Urinary bladder (tissue), 4 donors: ENCODE measurements around the gene ALG9. TPM values are rescaled to one million over a fixed set of nuclear protein-coding genes. Genes with fewer than 3 reads are reported as not detected.

Source experiments
- DNase-seq: peaks from one replicate; pipeline ENCODE4 v3.0.0-alpha.2; 2015; ENCODE audit errors: extremely low spot score
- H3K27ac ChIP-seq: one replicate; pipeline ENCODE4 v1.5.1; 2013; ENCODE audit warnings: low read depth, mild to moderate bottlenecking, moderate library complexity
- H3K36me3 ChIP-seq: one replicate; pipeline ENCODE4 v1.6.1; 2013; ENCODE audit warnings: mild to moderate bottlenecking, moderate library complexity; ENCODE audit not compliant: insufficient read depth
- H3K4me1 ChIP-seq: one replicate; pipeline ENCODE4 v1.6.1; 2013; ENCODE audit warnings: mild to moderate bottlenecking, moderate library complexity; ENCODE audit not compliant: insufficient read depth
- H3K4me3 ChIP-seq: one replicate; pipeline ENCODE4 v1.5.1; 2013; ENCODE audit warnings: low read depth, low read length
- whole genome bisulfite sequencing: extraction: QIAGEN DNeasy Blood & Tissue Kit; methylation state at CpG from one replicate; pipeline ENCODE4 v1.1.7; 2013; 5-methylcytosine and 5-hydroxymethylcytosine counted together
- polyA plus RNA-seq: library from polyadenylated mRNA; stranded (reverse); fragments of 200-250 nt; gene quantifications from one replicate; pipeline ENCODE4 v1.2.3, GENCODE V29; 2013
- total RNA-seq: library from RNA; depleted of rRNA; stranded (reverse); fragments of >200 nt; gene quantifications from one replicate; pipeline ENCODE4 v1.2.3, GENCODE V29; 2014
- donor health status: healthy with polysubstance abuse.
- donor health status: healthy.

The ALG9 gene
- total and polyA plus RNA-seq, 2 donors, result 21.3 to 57.7 TPM

DNA sequence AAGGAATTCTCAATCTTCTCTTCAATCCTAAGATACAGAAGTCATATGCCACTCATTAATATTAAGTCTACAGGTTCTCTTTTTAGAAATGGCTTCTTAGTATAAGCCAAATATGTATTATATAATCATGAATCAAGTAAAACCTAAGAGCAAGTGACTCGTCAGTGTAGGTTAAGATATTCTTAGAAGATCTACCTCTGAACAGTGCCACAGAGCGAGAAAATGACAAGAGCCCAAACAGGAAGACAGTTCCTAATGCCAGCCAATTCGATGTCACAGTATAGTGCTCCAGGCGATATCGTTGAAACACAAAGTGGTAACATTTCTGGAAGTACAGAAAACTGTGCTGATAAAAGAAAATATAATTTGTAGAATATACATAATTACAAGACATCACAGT, 33.3 kb downstream of the ALG9 start:
- Histone ChIP-seq H3K36me3 (peaks cover 3% of the 10 kb centered on the region), H3K4me1 (no peaks in the 10 kb centered on the region), H3K4me3 (no peak overlapping the region), H3K27ac (no peak overlapping the region)
- WGBS, result 93% methylated on average over 5 of the region's 5 CpGs
- no peak for DNase-seq

DNA sequence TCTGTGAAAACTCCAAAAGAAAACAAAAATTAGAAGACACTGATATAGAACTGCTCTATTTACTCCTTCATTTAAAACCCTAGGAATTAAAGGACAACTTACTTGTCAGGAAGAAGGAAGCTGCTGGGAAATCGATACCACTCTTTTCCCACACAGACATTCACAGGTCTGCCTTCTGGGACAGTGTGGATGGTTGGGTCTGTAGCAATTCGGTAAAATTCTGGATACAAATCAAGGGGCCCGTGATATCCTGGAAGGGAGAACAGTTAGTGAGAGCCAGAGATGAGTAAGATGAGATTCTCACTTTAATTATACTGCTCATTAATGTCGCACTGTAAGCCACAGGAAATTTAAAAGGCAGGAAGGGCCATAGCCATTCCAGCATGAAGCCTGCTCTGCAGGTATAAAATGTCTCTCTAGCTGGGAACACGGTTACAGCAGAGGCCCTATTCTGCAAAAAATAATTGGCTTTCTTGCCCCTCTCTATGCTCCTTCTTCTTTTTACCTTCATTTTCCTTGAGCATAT, 34.0 kb downstream of the ALG9 start:
- Histone ChIP-seq H3K36me3 (peaks cover 3% of the 10 kb centered on the region), H3K4me3 (no peak overlapping the region), H3K27ac (no peak overlapping the region), H3K4me1 (no peaks in the 10 kb centered on the region)
- DNase-seq, result no peak
- WGBS, result 88% methylated on average over 5 of the region's 5 CpGs

DNA sequence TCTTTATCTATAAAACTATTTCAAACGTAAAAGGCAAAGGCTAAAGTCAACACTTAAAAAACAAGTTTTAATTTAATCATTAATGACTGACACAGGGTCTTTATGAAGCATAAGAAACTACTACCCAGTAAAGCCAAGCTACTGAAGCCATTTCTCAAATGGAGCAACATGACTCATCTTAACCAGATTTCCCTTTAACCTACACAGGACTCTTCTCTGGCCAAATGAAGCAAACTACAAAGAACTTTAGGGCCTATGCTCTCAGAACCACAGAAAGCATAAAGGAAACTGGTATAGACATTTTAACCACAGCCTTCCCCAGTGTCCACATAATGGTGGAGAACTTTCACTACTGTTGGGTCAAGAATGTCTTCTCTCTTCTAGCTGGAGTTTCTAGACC, 34.7 kb downstream of the ALG9 start:
- Histone ChIP-seq H3K36me3 (peaks cover 3% of the 10 kb centered on the region), H3K4me1 (no peaks in the 10 kb centered on the region), H3K4me3 (no peak overlapping the region), H3K27ac (no peak overlapping the region)
- no peak for DNase-seq
- 79% methylated on average over 1 of the region's 1 CpG for WGBS

DNA sequence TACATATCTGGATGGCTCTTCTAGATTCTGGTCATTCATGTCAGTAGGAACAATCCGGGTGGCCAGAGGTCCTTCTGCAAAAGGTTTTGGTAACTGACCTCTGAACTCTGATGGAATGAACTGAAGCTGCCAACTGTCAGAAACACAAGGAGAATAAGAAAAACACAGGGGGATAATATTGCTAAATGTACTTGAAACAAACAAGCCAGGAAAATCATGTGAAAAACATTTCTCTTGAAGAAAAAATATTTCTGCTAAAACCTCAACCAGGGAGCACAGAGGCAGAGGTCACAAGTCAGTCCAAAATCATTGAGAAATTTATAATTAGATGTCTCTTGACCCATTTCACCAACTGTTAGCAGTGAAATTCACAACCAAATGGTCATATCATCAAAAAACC, 35.2 kb downstream of the ALG9 start:
- H3K4me3 ChIP-seq, result no peak overlapping the region
- peaks cover 3% of the 10 kb centered on the region for H3K36me3 ChIP-seq
- no peak overlapping the region for H3K27ac ChIP-seq
- 86% methylated on average over 1 of the region's 1 CpG for WGBS
- no peaks in the 10 kb centered on the region for H3K4me1 ChIP-seq
- DNase-seq, result no peak

DNA sequence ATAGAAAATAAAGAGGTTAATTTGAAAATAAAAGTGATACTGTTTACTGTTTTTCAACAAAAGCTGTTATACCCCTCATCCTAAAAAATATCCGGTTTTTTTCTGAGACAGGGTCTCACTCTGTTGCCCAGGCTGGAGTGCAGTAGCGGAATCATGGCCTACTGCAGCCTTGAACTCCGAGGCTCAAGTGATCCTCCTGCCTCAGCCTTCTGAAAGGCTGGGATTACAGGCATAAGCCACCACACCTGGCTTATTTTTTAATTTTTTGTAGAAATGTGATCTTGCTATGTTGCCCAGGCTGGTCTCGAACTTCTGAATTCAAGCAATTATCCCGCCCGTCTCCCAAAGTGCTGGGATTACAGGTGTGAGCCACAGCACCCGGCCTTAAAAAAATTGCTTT, 35.7 kb downstream of the ALG9 start:
- H3K4me3 ChIP-seq, result no peak overlapping the region
- 97% methylated on average over 7 of the region's 7 CpGs for WGBS
- H3K4me1 ChIP-seq, result no peaks in the 10 kb centered on the region
- H3K36me3 ChIP-seq, result peaks cover 3% of the 10 kb centered on the region
- no peak overlapping the region for H3K27ac ChIP-seq
- DNase-seq, result no peak

DNA sequence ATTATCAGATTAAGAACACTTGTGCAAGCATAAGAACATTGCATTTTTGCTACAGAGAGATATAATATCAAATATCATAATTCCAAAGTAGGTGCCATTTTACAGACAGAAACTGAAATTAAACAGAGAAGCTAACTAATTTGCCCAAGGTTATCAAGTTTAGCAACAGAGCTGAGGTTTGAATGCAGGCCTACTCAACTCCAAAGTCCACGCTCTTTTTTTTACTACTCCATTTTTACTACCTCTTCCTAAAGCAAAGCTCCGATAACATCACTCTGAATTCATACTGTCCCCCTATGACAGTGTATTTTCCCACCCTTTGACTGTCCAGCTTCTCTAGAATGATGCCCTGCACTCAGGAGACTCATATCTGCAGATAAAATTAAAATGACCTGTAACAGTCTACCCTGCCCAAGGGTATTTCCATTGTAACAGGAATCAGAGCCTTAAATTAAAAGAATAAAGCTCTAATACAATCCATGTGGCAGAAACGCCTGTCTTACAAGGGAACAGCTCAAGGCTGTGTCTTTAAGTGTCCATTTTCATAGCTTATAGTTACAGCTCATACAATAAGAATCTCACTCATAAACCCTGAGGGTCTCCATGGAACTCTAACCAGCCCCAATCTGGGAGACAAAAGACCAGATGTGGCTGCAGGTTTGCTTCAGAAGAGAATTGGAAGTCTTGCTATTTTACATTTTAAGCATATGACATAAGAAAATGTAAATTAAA, 36.8 kb downstream of the ALG9 start:
- H3K36me3 ChIP-seq, result peaks cover 6% of the 10 kb centered on the region
- H3K4me3 ChIP-seq, result no peak overlapping the region
- WGBS, result 91% methylated on average over 3 of the region's 3 CpGs
- H3K4me1 ChIP-seq, result no peaks in the 10 kb centered on the region
- no peak overlapping the region for H3K27ac ChIP-seq
- DNase-seq, result no peak

DNA sequence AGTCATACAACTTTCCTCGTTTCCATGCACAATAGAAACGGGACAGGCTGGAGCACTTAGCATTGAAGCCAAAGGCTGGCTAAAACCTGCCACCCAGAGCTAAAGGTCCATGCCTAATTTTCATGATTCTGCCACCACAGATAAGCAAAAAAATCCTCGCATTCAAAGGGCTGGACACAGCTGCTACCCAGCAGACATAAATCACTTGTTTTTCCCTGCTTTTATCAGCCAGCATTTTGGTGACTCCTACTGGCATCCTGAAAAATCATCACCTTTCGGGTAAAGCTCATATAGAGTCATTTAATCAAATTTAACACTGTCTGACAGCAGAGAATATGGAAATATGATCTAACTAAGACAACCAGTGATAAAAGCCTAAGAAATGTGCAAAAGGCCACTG, 37.9 kb downstream of the ALG9 start:
- no peaks in the 10 kb centered on the region for H3K4me1 ChIP-seq
- 63% methylated on average over 4 of the region's 4 CpGs for whole genome bisulfite sequencing
- H3K36me3 ChIP-seq, result peaks cover 6% of the 10 kb centered on the region
- DNase-seq, result no peak
- H3K27ac ChIP-seq, result no peak overlapping the region
- no peak overlapping the region for H3K4me3 ChIP-seq

DNA sequence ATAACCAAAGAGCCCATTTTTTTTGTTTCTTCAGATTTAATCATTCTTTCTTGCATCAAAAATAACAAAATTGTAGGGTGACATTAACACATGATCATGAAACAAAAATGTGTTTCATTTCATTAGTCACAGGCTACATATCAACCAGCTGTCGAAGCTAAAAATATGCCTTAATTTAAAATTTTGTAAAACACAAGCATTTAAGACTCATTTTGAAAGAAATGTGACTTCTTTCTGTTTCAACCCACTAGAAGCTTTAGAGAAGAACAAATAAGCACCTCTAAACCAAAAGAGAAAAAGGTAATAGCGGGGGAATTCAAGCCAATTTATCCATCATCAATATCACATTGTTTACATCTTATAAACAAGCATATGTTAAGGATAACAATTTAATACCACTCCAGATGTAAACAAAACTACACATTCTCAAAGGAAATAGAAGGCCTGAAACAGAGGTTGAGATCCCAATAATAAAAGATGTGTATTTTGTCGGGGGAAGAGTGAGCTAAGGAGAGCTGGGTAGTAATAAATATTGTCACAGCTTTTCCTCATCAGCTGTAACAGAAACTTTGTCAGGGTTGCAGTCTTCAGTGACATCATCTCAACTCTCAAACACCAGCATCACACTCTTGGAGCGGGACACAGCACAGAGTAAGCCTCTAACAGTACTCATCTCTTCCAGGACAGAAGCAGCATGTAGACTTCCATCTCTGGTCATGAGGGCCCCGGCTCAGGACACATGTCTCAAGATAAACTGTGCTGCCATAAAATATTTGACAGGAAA, 42.0 kb downstream of the ALG9 start:
- no peak overlapping the region for H3K4me3 ChIP-seq
- peaks cover 5% of the 10 kb centered on the region for H3K36me3 ChIP-seq
- 82% methylated on average over 5 of the region's 5 CpGs for WGBS
- H3K4me1 ChIP-seq, result no peaks in the 10 kb centered on the region
- no peak for DNase-seq
- H3K27ac ChIP-seq, result no peak overlapping the region

DNA sequence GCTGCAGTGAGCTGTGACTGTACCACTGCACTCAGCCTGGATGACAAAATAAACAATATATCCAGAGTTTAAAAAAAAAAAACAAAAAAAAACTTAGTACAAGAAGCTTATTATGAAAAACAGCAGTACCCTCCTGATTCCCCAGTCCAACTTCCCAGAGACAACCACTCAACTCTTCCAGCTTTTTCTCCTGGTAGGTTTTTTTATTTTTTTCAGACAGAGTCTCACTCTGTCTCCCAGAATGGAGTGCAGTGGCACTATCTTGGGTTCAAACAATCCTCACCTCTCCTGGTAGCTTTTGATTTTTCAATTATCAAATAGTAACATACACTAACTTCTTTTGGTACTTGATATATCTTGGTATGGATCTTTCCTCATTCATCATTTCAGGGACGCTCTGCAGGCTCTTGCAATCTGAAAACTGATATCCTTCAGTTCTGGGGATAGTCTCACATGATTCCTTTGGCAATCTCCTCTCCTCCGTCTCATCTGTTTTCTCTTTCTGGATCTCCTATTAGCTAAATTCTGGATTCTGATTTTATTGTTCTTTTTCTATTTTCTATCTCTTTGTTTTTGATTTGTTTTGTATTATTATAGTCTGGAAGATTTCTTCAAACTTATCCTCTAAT, 44.9 kb downstream of the ALG9 start:
- 95% methylated on average over 2 of the region's 2 CpGs for WGBS
- H3K4me1 ChIP-seq, result no peaks in the 10 kb centered on the region
- no peak for DNase-seq
- H3K36me3 ChIP-seq, result peaks cover 5% of the 10 kb centered on the region
- no peak overlapping the region for H3K4me3 ChIP-seq
- H3K27ac ChIP-seq, result no peak overlapping the region

DNA sequence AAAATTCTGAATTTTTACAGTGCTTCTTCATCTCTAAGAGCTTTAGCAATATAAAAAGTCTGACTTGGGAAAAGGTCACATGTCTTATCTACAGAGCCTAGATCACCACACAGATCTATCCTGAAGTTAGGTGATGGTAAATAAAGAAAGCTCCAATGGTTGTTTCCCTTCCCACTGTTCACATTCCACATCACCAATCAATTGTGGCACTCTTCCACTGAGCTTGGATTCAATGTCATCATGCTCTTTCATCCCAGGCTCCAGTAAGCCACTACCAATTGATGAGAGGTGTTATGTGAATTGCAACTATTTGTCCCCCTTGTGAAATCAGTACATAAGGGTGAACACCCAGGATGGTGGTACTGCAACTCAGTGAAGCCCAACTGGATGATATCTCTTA, 47.8 kb downstream of the ALG9 start:
- no peak overlapping the region for H3K27ac ChIP-seq
- H3K4me3 ChIP-seq, result no peak overlapping the region
- no peaks in the 10 kb centered on the region for H3K4me1 ChIP-seq
- peaks cover 2% of the 10 kb centered on the region for H3K36me3 ChIP-seq
- DNase-seq, result no peak

DNA sequence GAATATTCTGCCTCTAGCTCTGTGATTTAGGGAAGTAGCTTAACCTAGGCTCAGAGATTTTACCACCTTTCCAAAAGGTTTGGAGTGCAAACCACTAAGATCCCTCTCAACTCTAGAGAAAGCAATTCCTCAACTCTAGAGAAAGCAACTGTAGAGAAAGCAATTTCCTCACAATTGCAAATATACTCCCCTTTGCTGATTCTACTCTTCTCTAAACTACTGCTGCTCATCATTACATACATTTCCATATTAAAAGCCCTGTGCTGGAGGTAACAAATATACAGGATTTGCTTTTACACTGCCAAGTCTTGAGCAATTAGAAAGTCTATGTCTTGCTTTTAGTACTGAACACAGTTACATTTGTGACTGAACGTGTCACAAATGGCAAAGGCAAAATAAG, 48.2 kb downstream of the ALG9 start:
- 89% methylated on average over 1 of the region's 1 CpG for WGBS
- peaks cover 2% of the 10 kb centered on the region for H3K36me3 ChIP-seq
- no peak for DNase-seq
- H3K4me1 ChIP-seq, result no peaks in the 10 kb centered on the region
- H3K27ac ChIP-seq, result no peak overlapping the region
- no peak overlapping the region for H3K4me3 ChIP-seq

DNA sequence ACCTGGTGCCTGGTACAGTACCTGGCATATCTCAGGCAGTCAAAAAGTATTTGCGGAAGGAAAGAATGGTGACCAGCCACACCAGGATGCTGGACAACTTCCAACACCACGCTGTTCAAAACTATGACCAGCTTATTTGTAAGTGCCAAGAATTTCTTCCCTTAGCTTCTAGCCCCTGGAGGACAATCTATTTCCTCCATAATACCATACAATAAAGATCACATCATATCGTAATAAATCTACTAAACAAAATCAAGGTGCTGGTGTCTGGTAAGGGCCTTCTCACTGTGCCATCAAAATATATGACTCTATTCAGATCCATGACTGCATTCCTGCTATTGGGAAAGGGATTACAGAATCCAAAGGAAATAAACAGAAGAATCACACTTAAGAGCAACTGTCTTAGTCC, 51.5 kb downstream of the ALG9 start:
- DNase-seq, result no peak
- H3K4me1 ChIP-seq, result no peaks in the 10 kb centered on the region
- no peak overlapping the region for H3K27ac ChIP-seq
- H3K36me3 ChIP-seq, result peaks cover 1% of the 10 kb centered on the region
- H3K4me3 ChIP-seq, result no peak overlapping the region
- 26% methylated on average over 3 of the region's 3 CpGs for WGBS

DNA sequence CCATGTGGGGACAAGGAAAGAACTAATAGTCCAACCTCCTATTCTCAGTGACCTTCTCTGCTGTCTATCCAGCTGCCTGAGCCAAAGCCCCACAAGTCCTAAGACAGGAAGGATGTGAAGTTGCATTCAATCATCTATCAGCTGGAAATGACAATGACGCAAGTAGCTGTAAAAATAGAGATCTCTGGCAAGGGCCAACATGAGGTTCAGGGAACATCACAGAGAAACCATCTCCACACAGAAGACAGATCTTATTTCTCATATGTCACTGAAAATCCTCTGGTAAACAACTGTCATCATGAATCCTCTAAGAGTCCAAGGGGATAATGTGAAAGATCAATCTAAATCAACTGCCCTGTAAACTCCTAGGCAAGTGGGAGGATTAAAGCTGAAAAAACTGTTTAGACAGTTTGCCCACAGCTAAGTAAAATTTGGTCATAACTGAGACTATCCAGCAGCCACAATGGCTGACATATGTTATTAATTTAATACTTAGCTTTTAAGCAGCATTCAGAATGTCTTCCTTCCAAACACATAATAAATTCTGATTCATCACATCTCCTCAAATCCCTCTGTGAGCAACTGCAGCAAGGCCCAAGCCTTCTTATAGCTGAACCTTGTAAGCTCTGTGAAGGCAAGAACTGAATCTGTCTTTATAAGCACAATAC, 52.1 kb downstream of the ALG9 start:
- Histone ChIP-seq H3K36me3 (peaks cover 1% of the 10 kb centered on the region), H3K4me1 (no peaks in the 10 kb centered on the region), H3K4me3 (no peak overlapping the region), H3K27ac (no peak overlapping the region)
- 21% methylated on average over 1 of the region's 1 CpG for WGBS
- no peak for DNase-seq
